Fibroblast of villous mesenchyme (primary cell): ENCODE data around the gene CRIP1. TPM values are rescaled to one million over a fixed set of nuclear protein-coding genes. Genes with fewer than 3 reads are reported as not detected.

Experiments
- DNase-seq: peaks from one replicate; pipeline ENCODE4 v3.0.0-alpha.2; 2010; ENCODE audit warnings: low read depth
- H3K4me3 ChIP-seq: 2 replicates; pipeline ENCODE4 v1.5.1; 2011; ENCODE audit warnings: low read depth, mild to moderate bottlenecking, low read length
- total RNA-seq: library from RNA; depleted of rRNA; stranded (reverse); fragments of >200 nt; gene quantifications from 2 replicates; pipeline ENCODE4 v1.2.3, GENCODE V29; 2012
- TF ChIP-seq, protein P1 (sequence below): IDR thresholded peaks from 2 replicates; pipeline ENCODE4 v1.5.1; 2012; ENCODE audit warnings: low read depth, mild to moderate bottlenecking, low read length; ENCODE audit not compliant: insufficient read depth

The CRIP1 gene
- total RNA-seq, 1 donor: 1.3 TPM

DNA sequence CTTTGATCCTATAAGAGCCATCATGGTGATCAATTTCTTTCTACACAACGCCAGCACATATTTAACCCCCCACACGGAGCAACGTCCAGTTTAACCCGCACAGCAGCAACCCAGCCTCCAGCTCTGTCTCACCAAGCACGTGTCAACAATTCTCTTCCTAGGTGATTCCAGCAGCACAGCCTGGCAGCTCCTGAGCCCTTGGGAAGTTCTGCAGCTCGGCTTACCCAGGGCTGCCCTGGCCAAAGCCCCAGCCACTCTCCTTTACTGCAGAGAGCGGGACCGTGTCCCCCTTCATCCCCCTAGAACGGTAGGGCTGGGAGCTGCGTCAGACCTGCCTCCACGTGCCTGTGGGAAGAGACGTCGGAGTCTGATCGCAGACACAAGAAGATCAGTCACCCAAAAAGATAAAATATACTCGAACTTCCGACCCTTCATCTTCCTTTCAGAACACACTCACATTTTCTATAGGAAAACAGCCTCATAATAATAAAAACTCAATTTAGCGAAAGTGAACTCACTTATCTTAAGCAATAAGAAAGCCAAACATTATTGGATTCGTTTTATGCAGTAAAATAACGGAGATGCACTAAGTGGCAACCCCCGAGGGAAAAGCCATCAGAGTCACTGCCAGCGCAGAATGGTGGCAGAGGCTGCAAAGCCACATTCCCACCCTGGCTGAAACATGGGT, 47.3 kb downstream of the CRIP1 start:
- TF ChIP-seq, protein P1, sequence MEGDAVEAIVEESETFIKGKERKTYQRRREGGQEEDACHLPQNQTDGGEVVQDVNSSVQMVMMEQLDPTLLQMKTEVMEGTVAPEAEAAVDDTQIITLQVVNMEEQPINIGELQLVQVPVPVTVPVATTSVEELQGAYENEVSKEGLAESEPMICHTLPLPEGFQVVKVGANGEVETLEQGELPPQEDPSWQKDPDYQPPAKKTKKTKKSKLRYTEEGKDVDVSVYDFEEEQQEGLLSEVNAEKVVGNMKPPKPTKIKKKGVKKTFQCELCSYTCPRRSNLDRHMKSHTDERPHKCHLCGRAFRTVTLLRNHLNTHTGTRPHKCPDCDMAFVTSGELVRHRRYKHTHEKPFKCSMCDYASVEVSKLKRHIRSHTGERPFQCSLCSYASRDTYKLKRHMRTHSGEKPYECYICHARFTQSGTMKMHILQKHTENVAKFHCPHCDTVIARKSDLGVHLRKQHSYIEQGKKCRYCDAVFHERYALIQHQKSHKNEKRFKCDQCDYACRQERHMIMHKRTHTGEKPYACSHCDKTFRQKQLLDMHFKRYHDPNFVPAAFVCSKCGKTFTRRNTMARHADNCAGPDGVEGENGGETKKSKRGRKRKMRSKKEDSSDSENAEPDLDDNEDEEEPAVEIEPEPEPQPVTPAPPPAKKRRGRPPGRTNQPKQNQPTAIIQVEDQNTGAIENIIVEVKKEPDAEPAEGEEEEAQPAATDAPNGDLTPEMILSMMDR: no peak
- no peak overlapping the region for H3K4me3 ChIP-seq
- no peak for DNase-seq

DNA sequence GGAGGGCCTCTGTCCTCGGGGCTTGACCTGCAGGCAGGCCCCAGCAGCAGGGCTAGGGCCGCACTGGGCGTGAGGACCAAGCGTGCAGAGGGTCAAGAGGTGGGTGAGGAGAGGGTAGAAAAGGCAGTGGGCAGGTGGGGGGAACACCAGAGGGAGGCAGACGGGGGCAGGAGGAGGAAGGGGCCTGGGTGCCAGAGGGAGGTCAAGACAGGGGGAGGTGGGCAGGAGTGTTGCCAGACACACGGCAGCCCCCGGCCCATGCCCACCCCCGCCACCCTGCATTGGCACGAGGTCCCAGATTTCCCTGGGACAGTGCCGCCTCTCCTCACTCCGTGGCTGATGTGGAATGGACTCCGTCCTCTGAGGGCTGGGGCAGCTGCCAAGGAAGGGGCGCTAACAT, 47.9 kb downstream of the CRIP1 start:
- DNase-seq: no peak
- TF ChIP-seq, protein P1: no peak
- no peak overlapping the region for H3K4me3 ChIP-seq

DNA sequence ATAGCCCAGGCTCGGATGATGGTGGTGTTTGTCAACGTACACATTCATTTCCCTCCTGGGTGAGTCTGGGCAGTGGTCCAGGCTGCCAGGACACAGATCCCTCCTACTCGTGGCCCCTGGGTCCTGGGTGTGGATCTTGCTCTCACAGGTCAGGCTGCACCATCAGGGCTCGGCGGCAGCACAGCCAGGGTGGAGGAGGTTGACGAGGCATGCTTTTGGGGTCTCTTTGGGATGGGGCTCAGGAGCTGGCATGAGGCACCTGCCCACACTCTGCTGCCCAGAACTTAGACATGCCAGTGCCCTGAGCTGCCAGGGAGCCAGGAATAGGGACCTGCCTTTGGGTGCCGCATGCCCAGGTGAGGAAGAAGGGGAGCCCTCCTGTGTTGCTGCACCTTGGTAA, 49.4 kb downstream of the CRIP1 start:
- H3K4me3 ChIP-seq: no peak overlapping the region
- TF ChIP-seq, protein P1: no peak
- DNase-seq: no peak

DNA sequence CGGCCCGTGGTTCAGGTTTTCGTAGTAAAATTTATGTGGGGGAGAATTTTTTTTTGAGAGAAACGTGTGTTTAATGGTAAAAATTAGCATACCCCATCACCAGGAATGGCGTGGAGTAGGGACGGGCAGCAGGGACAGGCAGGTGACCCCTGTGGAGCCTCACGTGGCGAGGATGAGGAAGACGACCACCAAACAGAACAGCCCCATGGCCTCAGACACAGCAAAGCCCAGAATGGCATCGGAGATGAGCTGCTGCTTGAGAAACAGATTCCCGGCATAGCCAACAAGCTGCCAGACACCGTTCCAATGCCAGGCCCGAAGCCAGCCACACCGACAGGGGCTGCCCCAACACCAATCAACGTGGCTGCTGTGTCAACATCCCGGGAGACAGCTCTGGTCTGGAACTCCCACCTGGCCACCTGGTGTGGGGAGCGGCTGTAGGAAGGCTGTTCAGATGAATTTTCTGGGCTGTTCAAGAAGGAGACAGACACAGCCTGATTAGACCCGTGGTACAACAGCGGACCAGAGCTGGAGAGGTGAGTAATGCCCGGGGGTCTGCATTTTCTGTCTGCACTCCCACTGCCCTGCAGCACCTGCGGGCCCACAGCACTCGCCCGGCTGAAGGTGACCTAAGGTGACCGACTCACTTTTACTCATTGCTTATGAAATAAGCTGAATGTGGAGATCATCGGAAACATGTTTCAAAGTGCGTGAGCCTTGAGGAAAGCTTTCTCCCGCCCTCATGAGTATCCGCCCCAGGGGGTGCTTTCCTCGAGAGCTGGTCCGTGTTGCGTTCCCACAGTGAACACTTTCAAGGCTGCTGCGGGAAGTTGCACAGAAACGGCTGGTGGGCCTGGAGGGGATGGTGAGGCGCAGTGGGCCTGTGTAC, 50.2 kb downstream of the CRIP1 start:
- H3K4me3 ChIP-seq: no peak overlapping the region
- DNase-seq: no peak
- TF ChIP-seq, protein P1: no peak

DNA sequence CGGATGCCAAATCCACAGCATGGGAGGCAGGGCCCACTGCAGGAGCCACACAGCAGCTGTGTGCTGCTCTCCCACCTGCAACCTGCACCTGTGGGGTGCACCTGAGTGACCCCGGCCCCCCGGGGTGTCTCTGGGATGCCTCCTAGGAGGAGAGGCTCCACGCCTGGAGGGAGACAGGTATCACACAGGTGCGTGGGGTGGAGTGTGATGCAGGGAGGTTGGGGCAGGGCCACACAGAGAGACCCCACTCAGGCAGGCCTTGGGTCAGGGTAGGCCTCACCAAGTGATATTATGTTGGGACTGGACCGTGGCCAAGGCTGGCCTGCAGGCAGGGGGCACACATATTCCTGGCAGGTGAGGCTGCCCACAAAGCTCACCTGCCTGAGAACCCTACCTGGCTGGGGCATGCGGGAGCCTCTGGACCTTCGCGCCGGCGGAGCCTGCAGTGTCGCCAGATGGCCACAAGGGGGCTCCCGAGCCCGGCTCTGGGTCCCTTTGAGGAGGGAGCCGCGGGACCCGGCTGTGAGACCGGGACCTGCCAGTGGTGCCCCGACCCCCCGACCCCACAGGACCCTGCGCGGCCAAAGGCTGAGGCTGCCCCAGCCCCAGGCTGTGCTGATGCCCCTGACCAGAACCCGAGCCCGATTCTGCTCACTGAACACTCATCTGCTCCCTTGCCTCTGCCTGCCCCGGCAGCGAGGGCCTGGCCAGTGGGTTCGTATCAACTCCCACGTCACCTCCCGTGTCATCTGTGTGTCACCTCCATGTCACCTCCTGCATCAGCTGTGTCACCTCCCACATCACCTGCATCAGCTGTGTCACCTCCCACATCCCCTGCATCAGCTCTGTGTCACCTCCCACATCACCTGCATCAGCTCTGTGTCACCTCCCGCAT, 51.1 kb downstream of the CRIP1 start:
- TF ChIP-seq, protein P1: peak; percentile 86
- DNase-seq: no peak
- H3K4me3 ChIP-seq: no peak overlapping the region

Other genes with a start within 250 kb of the CRIP1 start
- 42.7 and 52.8 TPM in 2 replicates for gene BTBD6, start 238.4 kb upstream of the CRIP1 start, total RNA-seq
- 32.8 and 41.2 TPM in 2 replicates for gene BRF1, start 185.9 kb upstream of the CRIP1 start, total RNA-seq
- gene PACS2, start 172.1 kb upstream of the CRIP1 start, total RNA-seq: 35.0 and 50.3 TPM in 2 replicates
- gene TEX22, start 88.3 kb upstream of the CRIP1 start, total RNA-seq: under 0.01 and 0.32 TPM in 2 replicates
- gene MTA1, start 67.1 kb upstream of the CRIP1 start, total RNA-seq: 38.0 and 52.7 TPM in 2 replicates
- gene CRIP2, start 12.1 kb upstream of the CRIP1 start, total RNA-seq: 8.6 and 18.0 TPM in 2 replicates
- gene TEDC1, start 4.4 kb downstream of the CRIP1 start, total RNA-seq: 7.3 and 8.4 TPM in 2 replicates
- 2.9 and 5.2 TPM in 2 replicates for gene TMEM121, start 39.7 kb downstream of the CRIP1 start, total RNA-seq